Stimulated activated effector memory CD8-positive, alpha-beta T cell treated with anti-CD3 and anti-CD28 coated beads, Interleukin-12 subunit alpha, Interleukin-12 subunit beta, amount 100 ng/mL, for 72 hours (primary cell): ENCODE measurements around the gene CKAP5.

Experiments used
- ATAC-seq: fragments of 150-1000 bp; cut with Tn5 transposase; 2 replicates; pipeline ENCODE4 v1.10.0; 2021
- DNase-seq, 2 donors: peaks; one replicate each; pipeline ENCODE4 v3.0.0; 2021 to 2022; ENCODE audit warnings: low spot score in 2 of 2
- H3K27ac Mint-ChIP-seq: one replicate; pipeline ENCODE4 v1.8.0; 2022; ENCODE audit warnings: mild to moderate bottlenecking, mixed read lengths
- H3K36me3 Mint-ChIP-seq: one replicate; pipeline ENCODE4 v1.8.0; 2022; ENCODE audit warnings: mild to moderate bottlenecking, mixed read lengths
- H3K4me1 Mint-ChIP-seq: one replicate; pipeline ENCODE4 v1.8.0; 2022; ENCODE audit warnings: mixed read lengths
- H3K4me3 Mint-ChIP-seq: one replicate; pipeline ENCODE4 v1.8.0; 2022; ENCODE audit warnings: mild to moderate bottlenecking, mixed read lengths
- H3K9me3 Mint-ChIP-seq: one replicate; pipeline ENCODE4 v1.8.0; 2022; ENCODE audit warnings: mixed read lengths

The CKAP5 gene

DNA sequence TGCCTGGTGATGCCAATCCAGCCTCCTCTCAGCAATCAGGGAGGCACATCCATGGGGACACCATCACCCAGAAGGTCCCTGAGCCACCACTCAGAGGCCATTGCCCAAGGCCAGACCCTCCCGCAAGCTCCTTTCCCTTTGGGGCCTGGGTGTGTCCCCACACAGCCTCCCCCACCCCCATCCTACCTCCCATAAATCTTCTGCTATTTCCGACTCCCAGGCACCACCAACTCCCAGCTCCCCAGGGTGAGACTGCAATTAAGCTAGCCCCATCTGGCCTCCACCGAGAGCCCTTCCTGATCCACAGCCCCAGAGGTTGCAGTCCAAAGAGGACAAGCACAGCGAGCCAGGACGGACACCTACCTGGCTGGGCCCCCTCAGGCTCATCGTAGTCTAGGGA lies 152.0 kb downstream of the CKAP5 start:
- ATAC-seq (no peak), DNase-seq (no peak)
- H3K4me1 Mint-ChIP-seq, result peaks cover 33% of the 10 kb centered on the region
- H3K36me3 Mint-ChIP-seq, result peaks cover 82% of the 10 kb centered on the region
- H3K4me3 Mint-ChIP-seq, result no peak overlapping the region
- no peaks in the 10 kb centered on the region for H3K9me3 Mint-ChIP-seq
- peak overlapping the region; percentile 89 for H3K27ac Mint-ChIP-seq

DNA sequence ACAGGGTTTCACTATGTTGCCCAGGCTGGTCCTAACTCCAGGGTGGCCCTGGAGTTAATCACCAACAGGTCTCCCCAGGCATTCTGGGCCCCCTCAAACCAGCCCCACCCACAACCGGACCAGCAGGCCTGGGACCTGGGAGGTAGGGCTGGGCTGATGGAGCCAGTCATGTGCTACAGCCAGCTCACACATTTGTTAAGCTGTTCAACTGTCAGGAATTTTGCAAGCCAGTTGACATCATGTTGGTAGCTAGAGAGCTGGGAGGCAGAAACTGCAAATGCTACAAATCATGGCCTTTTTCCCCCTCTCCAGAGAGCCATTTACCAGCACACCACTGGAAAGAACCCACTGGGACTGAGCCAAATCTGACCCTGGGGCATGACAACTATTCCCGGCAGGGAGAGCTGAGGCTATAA lies 152.5 kb downstream of the CKAP5 start:
- no peak for DNase-seq
- H3K36me3 Mint-ChIP-seq, result peaks cover 86% of the 10 kb centered on the region
- no peak overlapping the region for H3K4me3 Mint-ChIP-seq
- ATAC-seq, result no peak
- peaks cover 28% of the 10 kb centered on the region for H3K4me1 Mint-ChIP-seq
- H3K9me3 Mint-ChIP-seq, result no peaks in the 10 kb centered on the region
- no peak overlapping the region for H3K27ac Mint-ChIP-seq
